Keratinocyte (primary cell): ENCODE data around the gene ETV3.

Experiments
- CTCF ChIP-seq, 3 experiments: IDR thresholded peaks in 1 of 3; conservative IDR thresholded peaks in 1 of 3; optimal IDR thresholded peaks in 1 of 3; 2 replicates in 2 of 3; 3 replicates in 1 of 3; pipeline versions ENCODE3 to v1.5.1; 2011; ENCODE audit warnings: low read length in 3 of 3, mild to moderate bottlenecking in 3 of 3, moderate library complexity in 2 of 3, control low read depth in 1 of 3, inconsistent platforms in 1 of 3; ENCODE audit not compliant: insufficient read depth in 2 of 3; ENCODE audit errors: extremely low read depth in 1 of 3
- EZH2 ChIP-seq: IDR thresholded peaks from one replicate; pipeline ENCODE4 v1.6.1; 2012; ENCODE audit warnings: inconsistent platforms, mild to moderate bottlenecking, low read length, moderate library complexity

GRCh38 chr1:157124855-157125254 lies 13.3 kb downstream of the ETV3 start:
- TF ChIP-seq EZH2 (no peak), CTCF (optimal IDR thresholded peaks at IDR 0.05 in 1 of 3, IDR thresholded peaks at IDR 0.05 in 1 of 3, conservative IDR thresholded peaks at IDR 0.05 in 1 of 3; ENCODE audit: extremely low read depth in 1 of 3, insufficient read depth in 2 of 3, low read length in 3 of 3) (peak; percentile 8 to 45 (median 39))
